SH-SY5Y (cell line): Measurements from ENCODE around the gene PRR12.

Experiments used
- GATA2 ChIP-seq: IDR thresholded peaks from 2 replicates; pipeline ENCODE4 v1.6.1; 2011; ENCODE audit warnings: mild to moderate bottlenecking, low read depth, low read length
- GATA3 ChIP-seq: IDR thresholded peaks from 2 replicates; pipeline ENCODE4 v1.6.1; 2011; ENCODE audit warnings: low read depth, mild to moderate bottlenecking, low read length, moderate library complexity

Gene PRR12

DNA sequence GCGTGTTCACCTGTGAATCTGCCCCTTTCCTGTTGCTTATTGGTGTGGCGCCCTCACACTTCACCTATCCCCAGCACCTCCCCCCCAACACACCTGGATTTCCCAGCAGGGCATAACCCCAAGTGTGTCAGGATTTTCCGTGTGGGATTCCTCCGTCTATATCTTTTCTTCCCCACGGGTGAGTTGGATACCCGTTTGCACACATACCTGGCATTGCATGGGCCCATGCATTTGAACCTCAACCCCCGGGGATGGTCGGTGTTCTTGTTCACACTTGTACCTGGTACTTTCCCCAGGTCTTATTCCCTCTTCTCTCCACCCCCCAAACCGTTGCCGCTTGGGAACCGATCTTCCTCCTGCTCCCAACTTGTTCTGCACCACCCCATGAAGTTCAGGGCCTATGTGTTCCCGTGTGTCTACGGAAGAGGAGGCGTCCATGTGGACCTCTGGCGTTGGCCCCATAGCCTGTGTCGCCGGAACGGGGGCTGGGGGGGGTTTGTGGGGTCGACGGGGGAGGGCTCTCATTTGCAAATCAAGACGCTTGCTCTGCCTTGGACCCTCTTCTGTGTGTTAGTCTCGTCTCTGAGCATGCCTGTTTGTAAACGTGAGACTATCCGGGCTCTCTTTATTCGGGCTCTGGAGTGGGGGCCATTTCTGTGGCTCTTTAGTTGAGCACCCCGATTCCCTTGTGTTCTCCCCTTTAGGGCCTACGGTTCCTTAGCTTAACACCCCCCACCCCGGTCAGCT is 1.7 kb downstream of the PRR12 start:
- TF ChIP-seq GATA3 = no peak

DNA sequence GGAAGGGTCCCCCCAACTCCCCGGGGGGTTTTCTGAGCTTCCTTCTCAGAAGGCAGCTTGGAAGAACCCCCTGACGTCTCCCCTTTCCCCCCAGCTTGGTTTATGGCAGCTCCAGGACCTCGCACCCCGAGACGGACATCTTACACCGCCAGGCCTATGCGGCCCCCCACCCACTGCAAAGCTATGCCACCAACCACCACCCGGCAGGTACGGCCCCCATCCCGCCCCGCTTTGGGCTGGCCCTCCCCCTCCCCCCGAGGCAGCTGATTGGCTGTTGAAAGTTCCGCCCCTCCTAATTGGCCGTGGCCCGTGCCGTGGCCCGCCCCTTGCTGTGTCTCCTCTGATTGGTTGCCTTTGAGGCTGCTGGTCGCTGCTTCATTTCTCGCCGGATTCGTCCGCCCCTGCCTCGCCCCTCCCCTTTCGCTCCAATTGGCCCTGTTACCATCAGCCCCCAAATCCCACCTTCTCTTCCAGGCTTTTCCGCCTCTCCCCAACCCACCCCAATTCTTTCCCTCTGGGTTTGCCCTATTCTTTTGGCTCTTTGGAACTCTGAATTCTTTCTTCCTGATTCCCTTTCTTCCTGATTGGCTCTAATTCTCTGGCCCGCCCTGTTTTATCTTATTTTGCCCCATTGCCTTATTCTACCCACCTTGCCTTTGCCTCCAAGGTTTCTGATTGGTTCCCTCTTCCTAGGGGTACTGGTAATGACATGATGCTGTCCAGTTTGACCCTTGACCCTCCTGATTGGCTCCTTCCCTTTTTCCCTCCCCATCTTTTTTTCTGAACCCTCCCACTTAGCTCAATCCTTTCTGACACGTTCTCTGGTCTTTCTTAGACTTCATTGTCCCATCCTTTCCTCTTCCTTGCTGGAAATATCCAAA is 2.5 kb downstream of the PRR12 start:
- TF ChIP-seq GATA2 = no peak
- no peak for TF ChIP-seq GATA3

DNA sequence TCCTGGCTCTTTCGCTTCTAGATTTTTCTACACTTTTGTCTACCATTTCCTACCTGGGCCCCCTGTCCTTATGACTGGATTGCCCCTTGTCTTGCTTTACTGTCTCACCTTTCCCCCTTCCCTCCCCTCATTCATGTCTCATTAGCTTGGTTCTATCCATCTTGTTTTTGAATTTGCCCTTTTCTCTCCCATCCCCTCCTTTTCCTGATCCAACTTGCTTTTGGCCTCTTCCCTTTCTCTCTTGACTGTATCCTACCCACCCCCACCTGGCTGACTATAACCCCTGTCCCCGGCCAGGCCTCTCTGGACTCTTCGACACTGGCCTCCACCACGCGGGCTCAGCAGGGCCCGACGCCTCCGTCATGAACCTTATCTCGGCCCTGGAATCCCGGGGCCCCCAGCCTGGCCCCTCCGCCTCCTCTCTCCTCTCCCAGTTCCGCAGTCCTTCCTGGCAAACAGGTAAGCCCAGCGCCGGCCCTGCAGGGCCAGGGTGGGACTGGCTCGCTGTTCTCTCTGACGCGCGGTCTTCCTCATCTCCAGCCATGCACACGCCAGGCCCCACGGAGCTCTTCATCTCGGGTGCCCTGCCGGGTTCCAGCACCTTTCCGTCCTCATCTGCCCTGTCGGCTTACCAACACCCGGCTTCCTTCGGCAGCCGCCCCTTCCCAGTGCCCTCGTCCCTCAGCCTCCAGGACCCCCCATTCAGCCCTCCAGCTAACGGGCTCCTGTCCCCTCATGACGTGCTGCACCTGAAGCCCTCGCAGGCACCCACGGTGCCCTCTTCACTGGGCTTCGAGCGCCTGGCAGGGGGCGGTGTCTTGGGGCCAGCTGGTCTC is 3.4 kb downstream of the PRR12 start:
- TF ChIP-seq GATA2 (no peak), GATA3 (no peak)

DNA sequence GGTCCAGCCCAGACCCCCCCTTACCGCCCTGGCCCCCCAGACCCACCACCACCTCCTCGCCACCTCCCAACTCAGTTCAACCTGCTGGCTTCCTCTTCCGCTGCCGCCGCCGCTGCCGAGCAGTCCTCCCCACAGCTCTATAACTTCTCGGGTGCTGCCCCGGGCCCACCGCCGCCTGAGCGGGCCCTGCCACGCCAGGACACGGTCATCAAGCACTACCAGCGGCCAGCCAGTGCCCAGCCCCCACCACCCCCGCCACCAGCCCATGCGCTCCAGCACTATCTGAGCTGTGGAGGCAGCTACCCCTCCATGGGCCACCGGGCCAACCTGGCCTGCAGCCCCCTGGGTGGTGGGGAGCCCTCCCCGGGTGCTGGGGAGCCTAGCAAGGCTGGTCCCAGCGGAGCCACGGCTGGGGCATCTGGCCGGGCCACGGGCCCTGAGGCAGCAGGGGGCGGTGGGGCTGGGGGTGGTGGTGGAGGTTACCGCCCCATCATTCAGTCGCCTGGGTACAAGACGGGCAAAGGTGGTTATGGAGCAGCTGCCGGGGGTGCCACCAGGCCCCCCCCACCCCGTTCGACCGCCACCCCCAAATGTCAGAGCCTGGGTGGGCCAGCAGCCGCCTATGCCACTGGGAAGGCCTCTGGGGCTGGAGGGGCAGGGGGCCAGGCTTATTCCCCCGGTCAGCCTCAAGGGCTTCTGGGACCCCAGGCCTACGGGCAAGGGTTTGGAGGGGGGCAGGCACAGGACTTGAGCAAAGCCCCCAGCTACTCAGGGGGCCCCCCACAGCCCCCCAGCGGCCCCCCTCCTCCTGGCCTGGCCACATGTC is 4.2 kb downstream of the PRR12 start:
- no peak for TF ChIP-seq GATA2
- no peak for TF ChIP-seq GATA3

- TF ChIP-seq GATA2 = no peak
- no peak for TF ChIP-seq GATA3
Observed at GRCh38 chr19:49595819-49596404, 4.9 kb downstream of the PRR12 start.

DNA sequence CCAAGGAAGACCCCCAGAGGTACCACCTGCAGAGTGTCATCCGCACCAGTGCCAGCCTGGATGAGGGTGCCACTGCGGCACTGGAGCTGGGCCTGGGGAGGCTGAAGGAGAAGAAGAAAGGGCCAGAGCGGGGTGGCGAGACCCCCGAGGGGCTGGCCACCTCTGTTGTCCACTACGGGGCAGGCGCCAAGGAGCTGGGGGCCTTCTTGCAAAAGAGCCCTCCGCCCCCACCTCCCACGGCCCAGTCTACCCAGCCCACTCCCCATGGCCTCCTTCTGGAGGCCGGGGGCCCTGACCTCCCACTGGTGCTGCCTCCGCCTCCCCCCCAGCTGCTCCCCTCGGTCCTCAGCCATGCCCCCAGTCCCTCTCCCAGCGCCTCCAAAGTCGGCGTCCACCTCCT is 5.4 kb downstream of the PRR12 start:
- TF ChIP-seq GATA2 (no peak), GATA3 (no peak)

DNA sequence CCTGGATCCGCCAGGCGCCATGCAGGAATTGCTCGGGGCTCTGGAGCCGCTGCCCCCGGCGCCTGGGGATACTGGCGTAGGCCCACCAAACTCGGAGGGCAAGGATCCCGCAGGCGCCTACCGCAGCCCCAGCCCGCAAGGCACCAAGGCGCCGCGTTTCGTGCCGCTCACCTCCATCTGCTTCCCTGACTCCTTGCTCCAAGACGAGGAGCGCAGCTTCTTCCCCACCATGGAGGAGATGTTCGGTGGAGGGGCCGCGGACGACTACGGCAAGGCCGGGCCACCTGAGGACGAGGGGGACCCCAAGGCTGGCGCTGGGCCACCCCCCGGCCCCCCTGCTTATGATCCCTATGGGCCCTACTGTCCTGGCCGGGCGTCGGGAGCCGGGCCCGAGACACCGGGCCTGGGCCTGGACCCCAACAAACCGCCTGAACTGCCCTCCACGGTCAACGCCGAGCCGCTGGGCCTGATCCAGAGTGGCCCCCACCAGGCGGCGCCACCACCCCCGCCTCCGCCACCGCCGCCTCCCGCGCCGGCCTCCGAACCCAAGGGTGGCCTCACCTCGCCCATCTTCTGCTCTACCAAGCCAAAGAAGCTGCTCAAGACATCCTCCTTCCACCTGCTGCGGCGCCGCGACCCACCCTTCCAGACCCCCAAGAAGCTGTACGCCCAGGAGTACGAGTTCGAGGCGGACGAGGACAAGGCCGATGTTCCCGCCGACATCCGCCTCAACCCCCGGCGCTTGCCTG is 6.1 kb downstream of the PRR12 start:
- TF ChIP-seq GATA3 = no peak
- TF ChIP-seq GATA2 = no peak

DNA sequence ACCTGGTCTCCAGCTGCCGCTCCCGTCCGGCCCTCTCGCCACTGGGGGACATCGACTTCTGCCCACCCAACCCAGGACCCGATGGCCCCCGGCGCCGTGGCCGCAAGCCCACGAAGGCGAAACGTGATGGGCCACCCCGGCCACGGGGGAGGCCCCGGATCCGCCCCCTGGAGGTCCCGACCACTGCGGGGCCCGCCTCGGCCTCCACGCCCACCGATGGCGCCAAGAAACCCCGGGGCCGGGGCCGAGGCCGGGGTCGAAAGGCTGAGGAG is 6.7 kb downstream of the PRR12 start:
- TF ChIP-seq GATA3 = no peak
- TF ChIP-seq GATA2 = no peak

GRCh38 chr19:49599378-49600295 is 8.7 kb downstream of the PRR12 start:
- TF ChIP-seq GATA2 (no peak), GATA3 (no peak)

GRCh38 chr19:49601482-49602038 is 10.6 kb downstream of the PRR12 start:
- TF ChIP-seq GATA2 = no peak
- no peak for TF ChIP-seq GATA3

DNA sequence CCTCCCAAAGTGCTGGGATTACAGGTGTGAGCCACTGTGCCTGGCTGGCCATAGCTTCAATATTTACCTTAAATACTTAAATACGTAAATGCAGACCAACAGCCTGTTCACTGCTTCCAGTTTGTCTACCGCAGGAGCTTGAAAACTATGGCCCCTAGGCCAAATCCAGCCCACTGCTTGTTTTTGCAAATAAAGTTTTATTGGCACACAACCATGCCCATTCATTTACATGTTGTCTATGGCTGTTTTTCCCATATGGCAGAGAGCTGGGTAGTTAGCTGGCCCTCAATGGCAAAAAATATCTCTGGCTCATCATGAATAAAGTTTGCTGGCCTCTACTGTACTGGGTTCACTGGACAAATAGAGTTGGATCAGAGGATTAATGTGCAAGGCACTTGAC is 11.8 kb downstream of the PRR12 start:
- TF ChIP-seq GATA3 (no peak), GATA2 (no peak)
